ENCODE data around the gene TMEM19.

- no peak for TF ChIP-seq CTCF (conservative IDR thresholded peaks at IDR 0.05)
- TF ChIP-seq EZH2 (IDR thresholded peaks at IDR 0.05; ENCODE audit: low read depth) = no peak
Measured at GRCh38 chr12:71665090-71665463, 20.8 kb upstream of the TMEM19 start.
